GM12864 (cell line): ENCODE measurements around the gene HDHD3.
"Not testable (repeated sequence)": the region's sequence is repeated elsewhere in the genome, so short reads cannot be mapped to it uniquely, and the experiment has no call there.

Experiments
- DNase-seq: peaks from one replicate; pipeline ENCODE4 v3.0.0-alpha.2; 2011; ENCODE audit warnings: low read depth
- H3K4me3 ChIP-seq: 2 replicates; pipeline ENCODE4 v1.5.1; 2011; ENCODE audit warnings: mild to moderate bottlenecking, low read depth, low read length, control low read depth
- CTCF ChIP-seq: IDR thresholded peaks from 2 replicates; pipeline ENCODE4 v1.5.1; 2011; ENCODE audit warnings: low read depth, mild to moderate bottlenecking, moderate library complexity, low read length, control low read depth, inconsistent platforms; ENCODE audit errors: missing control alignments

HDHD3 gene

GRCh38 chr9:113389451-113389850, 12.7 kb upstream of the HDHD3 start:
- H3K4me3 ChIP-seq: no peak overlapping the region
- TF ChIP-seq CTCF: no peak
- no peak for DNase-seq

- H3K4me3 ChIP-seq: no peak overlapping the region
- TF ChIP-seq CTCF: no peak
- no peak for DNase-seq
Measured at GRCh38 chr9:113388833-113389232, 12.0 kb upstream of the HDHD3 start.

GRCh38 chr9:113387560-113388230, 10.9 kb upstream of the HDHD3 start:
- no peak overlapping the region for H3K4me3 ChIP-seq
- DNase-seq: no peak
- TF ChIP-seq CTCF: no peak

- H3K4me3 ChIP-seq: no peak overlapping the region
- no peak for TF ChIP-seq CTCF
- DNase-seq: no peak
Measured at GRCh38 chr9:113386571-113387393, 10.0 kb upstream of the HDHD3 start.

- no peak for TF ChIP-seq CTCF
- DNase-seq: no peak
- H3K4me3 ChIP-seq: no peak overlapping the region
Measured at GRCh38 chr9:113381909-113382411, 5.2 kb upstream of the HDHD3 start.

GRCh38 chr9:113381441-113381840, 4.7 kb upstream of the HDHD3 start:
- DNase-seq, H3K4me3 ChIP-seq: not testable (repeated sequence)

GRCh38 chr9:113380869-113381378, 4.1 kb upstream of the HDHD3 start:
- H3K4me3 ChIP-seq: no peak overlapping the region
- DNase-seq: peak; percentile 34
- no peak for TF ChIP-seq CTCF

- H3K4me3 ChIP-seq, DNase-seq: not testable (repeated sequence)
Measured at GRCh38 chr9:113379829-113380210, 3.0 kb upstream of the HDHD3 start.

- H3K4me3 ChIP-seq, DNase-seq: not testable (repeated sequence)
Measured at GRCh38 chr9:113379094-113379828, 2.5 kb upstream of the HDHD3 start.
